Measurements from ENCODE around the gene MSH3. TPM values are rescaled to one million over a fixed set of nuclear protein-coding genes. Genes with fewer than 3 reads are reported as not detected.

Gene MSH3
- 19.7 TPM for total RNA-seq (ENCODE audit: insufficient read depth, low replicate concordance)

DNA sequence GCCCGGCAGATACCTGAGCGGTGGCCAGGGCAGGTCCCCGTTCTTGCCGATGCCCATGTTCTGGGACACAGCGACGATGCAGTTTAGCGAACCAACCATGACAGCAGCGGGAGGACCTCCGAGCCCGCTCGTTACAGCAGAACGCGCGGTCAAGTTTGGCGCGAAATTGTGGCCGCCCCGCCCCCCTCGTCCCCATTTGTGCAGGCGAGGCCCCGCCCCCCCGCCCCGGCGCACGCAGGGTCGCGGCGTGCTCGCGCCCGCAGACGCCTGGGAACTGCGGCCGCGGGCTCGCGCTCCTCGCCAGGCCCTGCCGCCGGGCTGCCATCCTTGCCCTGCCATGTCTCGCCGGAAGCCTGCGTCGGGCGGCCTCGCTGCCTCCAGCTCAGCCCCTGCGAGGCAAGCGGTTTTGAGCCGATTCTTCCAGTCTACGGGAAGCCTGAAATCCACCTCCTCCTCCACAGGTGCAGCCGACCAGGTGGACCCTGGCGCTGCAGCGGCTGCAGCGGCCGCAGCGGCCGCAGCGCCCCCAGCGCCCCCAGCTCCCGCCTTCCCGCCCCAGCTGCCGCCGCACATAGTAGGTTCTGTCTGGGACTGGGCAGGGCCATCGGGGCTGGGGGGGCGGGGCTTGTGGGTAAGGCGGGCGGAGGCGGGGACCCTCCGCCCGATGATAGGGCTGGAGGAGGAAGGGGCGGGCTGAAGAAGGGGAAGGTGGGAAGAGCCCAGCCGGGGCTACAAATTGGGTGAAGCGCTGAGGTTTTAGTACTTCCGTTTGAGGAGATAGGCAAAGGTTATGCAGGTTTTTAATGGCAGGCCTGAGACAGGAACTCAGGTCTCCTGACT, at the start of gene MSH3, which contains the start of gene DHFR:
Gene MSH3 (plus strand): TSS at position 262 of the 840 bp plus-strand sequence. CDS start 76 bp downstream, at position 338.
Gene DHFR (minus strand): TSS at position 593 of the 840 bp plus-strand sequence. CDS start 494 bp downstream, at position 99.
- peak; percentile 94 for DNase-seq (ENCODE audit: low spot score)

DNA sequence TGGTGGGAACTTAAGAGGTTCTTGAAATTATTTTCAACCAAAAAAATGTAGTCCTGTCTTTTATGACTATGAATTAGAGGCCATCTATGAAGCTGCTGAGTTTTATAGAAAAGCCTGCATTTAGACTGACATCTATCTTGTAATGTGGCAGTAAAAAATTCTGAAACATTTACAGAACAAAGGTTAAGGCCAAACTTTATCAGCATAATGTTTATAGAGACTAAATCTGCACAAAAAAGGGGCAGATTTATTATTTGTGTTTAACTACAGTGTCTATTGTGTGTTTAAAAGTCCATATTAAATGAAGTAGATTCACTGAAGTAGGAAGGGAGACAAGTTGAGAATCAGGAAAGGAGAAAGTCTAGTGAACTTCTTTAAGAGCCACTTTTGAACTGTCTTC, 47.1 kb upstream of the MSH3 start:
- DNase-seq (ENCODE audit: low spot score), result no peak

- DNase-seq (ENCODE audit: low spot score), result no peak
Measured at GRCh38 chr5:80607832-80608231, 46.6 kb upstream of the MSH3 start.

- no peak for DNase-seq (ENCODE audit: low spot score)
Measured at GRCh38 chr5:80608731-80609130, 45.7 kb upstream of the MSH3 start.

- no peak for DNase-seq (ENCODE audit: low spot score)
Measured at GRCh38 chr5:80609692-80610091, 44.8 kb upstream of the MSH3 start.

GRCh38 chr5:80615266-80615914, 39.1 kb upstream of the MSH3 start:
- DNase-seq (ENCODE audit: low spot score), result no peak

DNA sequence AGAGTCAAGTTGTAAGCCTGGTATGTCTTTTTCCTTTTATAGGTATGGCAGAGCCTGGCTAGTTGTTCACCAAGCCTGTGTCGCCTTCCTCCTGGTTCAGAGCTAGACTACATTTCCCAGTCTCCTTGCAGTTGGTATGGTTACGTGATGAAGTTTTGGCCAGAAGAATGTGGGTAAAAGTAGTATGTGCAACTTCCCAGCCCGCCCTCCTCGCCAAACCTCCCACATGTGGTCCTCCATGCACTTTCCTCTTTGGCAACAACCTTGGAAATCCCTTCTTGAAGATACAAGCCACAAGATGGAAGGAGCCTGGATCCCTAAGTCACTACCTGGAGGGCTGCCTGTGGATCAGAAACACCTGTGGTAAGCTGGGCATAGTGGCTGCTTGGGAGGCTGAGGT, 36.0 kb upstream of the MSH3 start:
- DNase-seq (ENCODE audit: low spot score), result no peak

- DNase-seq (ENCODE audit: low spot score), result no peak
Measured at GRCh38 chr5:80619086-80619485, 35.4 kb upstream of the MSH3 start.

GRCh38 chr5:80620211-80620610, 34.2 kb upstream of the MSH3 start:
- peak; percentile 5 for DNase-seq (ENCODE audit: low spot score)

- no peak for DNase-seq (ENCODE audit: low spot score)
Measured at GRCh38 chr5:80622756-80623155, 31.7 kb upstream of the MSH3 start.

- DNase-seq (ENCODE audit: low spot score), result no peak
Measured at GRCh38 chr5:80623999-80624398, 30.5 kb upstream of the MSH3 start.

DNA sequence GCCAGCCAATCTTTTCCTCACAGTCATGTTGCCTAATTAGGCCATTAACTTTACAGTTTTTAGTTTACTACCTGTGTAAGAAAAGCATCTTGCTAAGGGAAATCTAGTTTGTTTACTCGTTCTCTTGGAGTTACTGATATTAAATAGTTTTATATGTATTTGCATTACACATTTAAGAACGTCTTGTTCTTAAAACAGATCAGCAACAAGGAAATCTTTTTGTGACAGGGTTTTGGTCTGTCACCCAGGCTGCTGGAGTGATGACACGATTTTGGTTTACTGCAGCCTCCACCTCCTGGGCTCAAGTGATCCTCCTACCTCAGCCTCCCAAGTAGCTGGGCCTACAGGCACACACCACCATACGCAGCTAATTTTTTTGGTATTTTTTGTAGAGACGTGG, 29.2 kb upstream of the MSH3 start:
- no peak for DNase-seq (ENCODE audit: low spot score)

GRCh38 chr5:80629281-80629680, 25.2 kb upstream of the MSH3 start:
- DNase-seq (ENCODE audit: low spot score), result no peak

DNA sequence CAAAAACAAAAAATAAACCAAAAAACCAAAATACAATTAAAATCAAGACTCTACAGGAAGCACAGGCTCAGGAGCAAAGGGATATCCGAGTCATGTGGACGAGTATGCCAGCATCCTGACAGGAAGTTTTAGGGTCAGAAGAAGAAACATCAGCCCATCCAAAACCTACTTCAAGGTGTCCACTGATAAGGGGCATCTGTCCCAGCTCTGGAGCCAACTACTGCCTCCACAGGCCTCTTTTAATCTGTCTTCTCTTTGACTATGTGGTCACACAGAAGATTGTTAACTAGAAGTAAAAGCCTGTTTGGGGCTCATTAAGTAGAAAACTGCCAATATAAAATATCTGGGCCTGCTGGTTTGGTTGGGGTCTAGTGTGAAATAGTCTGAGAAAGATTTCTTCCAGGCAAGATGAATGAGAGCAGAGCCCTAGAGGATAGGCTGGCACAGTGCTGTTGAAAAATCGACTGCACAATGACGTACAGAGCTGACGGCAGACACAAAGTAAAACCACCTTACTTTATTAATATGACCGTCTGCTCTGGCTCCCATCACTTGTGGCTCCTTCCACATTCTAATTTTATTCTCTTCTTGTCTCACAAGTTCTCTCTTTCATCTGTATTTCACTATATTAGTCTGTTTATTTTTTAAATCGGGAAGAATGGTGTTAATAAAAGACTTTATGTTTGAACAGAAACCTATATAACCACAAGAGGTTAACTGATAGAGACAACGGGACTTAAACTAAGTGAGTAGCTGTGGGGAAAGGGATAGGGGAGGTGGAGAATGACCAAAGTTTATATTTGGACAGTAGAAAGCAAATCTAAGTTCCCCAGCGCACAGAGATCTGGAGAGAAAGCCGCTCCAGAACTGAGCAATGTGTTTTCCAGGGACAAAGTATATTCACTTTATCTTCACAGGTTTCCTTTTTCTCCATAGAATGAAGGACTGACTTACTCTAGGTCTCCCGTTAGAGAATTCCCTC, 22.9 kb upstream of the MSH3 start:
- DNase-seq (ENCODE audit: low spot score), result no peak

DNA sequence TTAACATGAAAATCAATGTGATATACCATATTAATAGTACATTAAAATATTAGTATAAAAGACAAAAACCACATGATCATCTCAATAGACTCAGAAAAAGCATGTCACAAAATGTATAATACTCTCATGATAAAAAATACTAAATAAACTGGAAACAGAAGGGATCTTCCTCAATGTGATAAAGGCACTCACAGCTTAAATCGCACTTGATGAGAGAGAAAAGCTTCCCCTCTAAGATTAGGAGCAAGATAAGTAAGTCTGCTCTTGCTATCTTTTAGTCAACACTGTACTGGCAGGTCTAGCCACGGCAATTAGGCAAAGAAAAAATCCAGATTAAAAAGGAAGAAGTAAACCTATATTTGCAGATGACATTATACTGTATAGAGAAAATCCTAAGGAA, 21.8 kb upstream of the MSH3 start:
- DNase-seq (ENCODE audit: low spot score), result no peak

- no peak for DNase-seq (ENCODE audit: low spot score)
Measured at GRCh38 chr5:80634193-80634592, 20.3 kb upstream of the MSH3 start.

DNA sequence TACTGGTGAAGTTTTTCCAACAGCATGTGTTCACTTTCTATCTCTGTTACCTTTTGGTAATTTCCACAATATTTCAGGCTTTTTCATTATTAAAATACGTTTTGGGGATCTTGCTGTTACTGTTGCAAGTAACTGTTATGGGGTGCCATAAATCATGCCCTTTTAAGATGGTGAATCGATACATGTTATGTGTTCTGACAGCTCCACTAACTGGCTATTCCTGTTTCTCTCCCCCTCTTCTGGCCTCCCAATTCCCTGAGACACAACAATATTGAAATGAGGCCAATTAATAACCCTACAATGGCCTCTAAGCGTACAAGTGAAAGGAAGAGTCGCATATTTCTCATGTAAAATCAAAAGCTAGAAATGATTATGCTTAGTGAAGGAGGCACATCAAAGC, 13.1 kb upstream of the MSH3 start:
- DNase-seq (ENCODE audit: low spot score), result peak; percentile 34

DNA sequence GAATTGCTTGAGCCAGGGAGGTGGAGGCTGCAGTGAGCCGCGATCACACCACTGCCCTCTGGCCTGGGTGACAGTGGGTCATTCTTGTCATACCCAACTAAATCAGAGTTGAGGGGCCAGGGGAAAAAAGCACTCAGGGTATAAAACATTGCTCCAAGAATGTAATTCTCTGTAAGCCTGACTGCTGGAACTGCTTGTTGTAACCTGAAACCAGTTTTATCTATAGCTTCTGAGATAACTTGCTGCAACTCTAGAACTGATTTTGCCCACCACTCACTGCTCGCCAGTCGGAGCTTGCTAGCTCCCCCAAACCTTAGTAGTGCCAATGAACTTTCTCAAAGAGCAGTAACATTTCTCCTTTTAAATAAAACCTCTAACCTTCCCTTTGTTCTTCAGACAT, 9.6 kb upstream of the MSH3 start:
- peak; percentile 45 for DNase-seq (ENCODE audit: low spot score)

DNA sequence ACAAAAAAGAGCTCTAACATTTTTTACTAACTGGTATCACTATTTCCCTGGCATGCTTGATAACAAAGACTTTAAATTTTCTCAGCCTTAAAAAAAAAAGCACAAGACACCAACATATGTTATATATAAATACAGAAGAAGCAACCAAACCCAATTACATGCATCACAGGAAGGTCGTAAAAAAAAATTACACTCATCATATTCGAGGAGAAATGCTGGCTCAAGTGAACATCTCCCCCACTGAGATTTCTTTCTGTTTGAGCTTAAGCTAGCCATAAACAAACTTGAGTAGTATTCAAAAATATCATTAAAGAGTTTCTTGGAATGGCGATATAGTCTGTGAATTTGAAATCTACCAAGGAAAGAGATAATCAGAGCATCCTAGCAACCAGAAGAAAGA, 7.5 kb upstream of the MSH3 start:
- DNase-seq (ENCODE audit: low spot score), result no peak

GRCh38 chr5:80653502-80653901, 950 bp upstream of the MSH3 start:
- no peak for DNase-seq (ENCODE audit: low spot score)

GRCh38 chr5:80654054-80654390, 430 bp upstream of the MSH3 start:
- no peak for DNase-seq (ENCODE audit: low spot score)

DNA sequence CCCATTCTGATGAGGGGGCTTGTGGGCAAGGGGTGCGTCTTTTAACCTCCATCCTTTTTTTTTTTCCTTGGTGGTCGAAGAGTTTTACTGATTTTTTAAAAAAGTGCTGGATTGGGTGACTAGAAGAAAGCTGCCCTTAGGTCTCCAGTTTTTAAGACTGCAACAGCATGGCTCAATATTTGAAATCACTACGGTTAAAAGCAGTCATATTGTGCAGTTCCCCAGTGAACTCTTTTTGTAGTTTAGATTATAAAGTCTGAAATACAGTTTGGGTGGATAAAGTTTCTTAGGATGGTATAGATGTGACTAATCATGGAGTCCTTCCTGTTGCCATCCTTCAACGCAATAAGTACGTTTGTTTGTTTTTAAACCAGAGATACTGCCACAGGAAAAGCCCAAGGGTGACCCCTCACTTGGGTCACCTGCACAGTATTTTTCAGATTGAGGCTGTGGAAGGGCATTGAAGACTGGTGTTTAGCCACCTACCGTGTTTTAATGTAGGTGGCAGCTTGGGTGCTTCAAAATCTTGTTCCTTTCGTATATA, 851 bp downstream of the MSH3 start:
- no peak for DNase-seq (ENCODE audit: low spot score)

All from umbilical cord (tissue), 2 donors.